Common myeloid progenitor, CD34-positive (primary cell): ENCODE results near the gene DNAJB9. TPM values are rescaled to one million over a fixed set of nuclear protein-coding genes. Genes with fewer than 3 reads are reported as not detected.
A peak's percentile ranks its signal among the peaks of the same experiment; 100 is the strongest.

ENCODE experiments used
- CTCF ChIA-PET: fragments of 350-600 bp; sonication (Branson Sonifier 250); formaldehyde crosslinking; loops from one replicate; lab custom pipeline; 2021; ENCODE audit warnings: antibody characterized with exemption; lab: Charles Lee
- POLR2A ChIA-PET: fragments of 350-600 bp; sonication (Branson Sonifier 250); formaldehyde crosslinking; loops from one replicate; lab custom pipeline; 2021; ENCODE audit warnings: antibody characterized with exemption; lab: Charles Lee
- DNase-seq, 3 donors: peaks; one replicate each; pipeline versions ENCODE4 v3.0.0 to v3.0.0-alpha.2; 2013
- H3K27ac ChIP-seq, 2 experiments: 1 replicate in 1 of 2; 2 replicates in 1 of 2; pipeline ENCODE4 v1.7.0; 2013; ENCODE audit warnings: inconsistent platforms in 2 of 2, low read length in 2 of 2, mild to moderate bottlenecking in 2 of 2, low read depth in 1 of 2, moderate library complexity in 1 of 2; ENCODE audit not compliant: severe bottlenecking in 2 of 2, insufficient read depth in 1 of 2, poor library complexity in 1 of 2
- H3K27me3 ChIP-seq, 5 experiments: replicated peaks in 2 of 5; 1 replicate in 3 of 5; 2 replicates in 2 of 5; pipeline versions ENCODE4 v1.6.1 to v1.7.0; 2013; ENCODE audit warnings: low read length in 4 of 5, mild to moderate bottlenecking in 2 of 5, moderate library complexity in 2 of 5, inconsistent platforms in 1 of 5; ENCODE audit not compliant: insufficient read depth in 5 of 5, control insufficient read depth in 4 of 5
- H3K36me3 ChIP-seq, 4 experiments: 1 replicate in 2 of 4; 2 replicates in 2 of 4; pipeline versions ENCODE4 v1.6.1 to v1.7.0; 2013; ENCODE audit warnings: low read length in 3 of 4, control low read depth in 1 of 4, mild to moderate bottlenecking in 1 of 4; ENCODE audit not compliant: control insufficient read depth in 4 of 4, insufficient read depth in 4 of 4
- H3K4me1 ChIP-seq, 4 experiments: 1 replicate in 3 of 4; 2 replicates in 1 of 4; pipeline versions ENCODE4 v1.6.1 to v1.7.1; 2013; ENCODE audit warnings: low read length in 3 of 4, mild to moderate bottlenecking in 3 of 4, control low read depth in 1 of 4, inconsistent platforms in 1 of 4, moderate library complexity in 1 of 4; ENCODE audit not compliant: control insufficient read depth in 4 of 4, insufficient read depth in 4 of 4; ENCODE audit errors: control extremely low read depth in 1 of 4
- H3K4me3 ChIP-seq, 7 experiments: 1 replicate in 4 of 7; 2 replicates in 3 of 7; pipeline versions ENCODE4 v1.5.1 to v1.7.0; 2013; ENCODE audit warnings: mild to moderate bottlenecking in 7 of 7, low read length in 6 of 7, moderate library complexity in 6 of 7, inconsistent platforms in 2 of 7, low read depth in 2 of 7, control low read depth in 1 of 7; ENCODE audit not compliant: insufficient read depth in 4 of 7, control insufficient read depth in 1 of 7; ENCODE audit errors: extremely low read depth in 1 of 7
- H3K9me3 ChIP-seq, 5 experiments: 1 replicate in 4 of 5; 2 replicates in 1 of 5; pipeline versions ENCODE4 v1.6.1 to v1.7.1; 2013; ENCODE audit warnings: low read length in 4 of 5, mild to moderate bottlenecking in 2 of 5, inconsistent platforms in 1 of 5, low read depth in 1 of 5, moderate library complexity in 1 of 5; ENCODE audit not compliant: control insufficient read depth in 4 of 5, insufficient read depth in 2 of 5; ENCODE audit errors: control extremely low read depth in 1 of 5
- WGBS: methylation state at CpG from one replicate; pipeline ENCODE4 v1.1.5; 2013; ENCODE audit not compliant: insufficient coverage; 5-methylcytosine and 5-hydroxymethylcytosine counted together
- polyA plus RNA-seq: library from polyadenylated mRNA; unstranded; fragments of 120-200 nt; gene quantifications from one replicate; pipeline ENCODE4 v1.2.1, GENCODE V29; 2013

DNAJB9 gene
- polyA plus RNA-seq: 29.7 TPM

DNA sequence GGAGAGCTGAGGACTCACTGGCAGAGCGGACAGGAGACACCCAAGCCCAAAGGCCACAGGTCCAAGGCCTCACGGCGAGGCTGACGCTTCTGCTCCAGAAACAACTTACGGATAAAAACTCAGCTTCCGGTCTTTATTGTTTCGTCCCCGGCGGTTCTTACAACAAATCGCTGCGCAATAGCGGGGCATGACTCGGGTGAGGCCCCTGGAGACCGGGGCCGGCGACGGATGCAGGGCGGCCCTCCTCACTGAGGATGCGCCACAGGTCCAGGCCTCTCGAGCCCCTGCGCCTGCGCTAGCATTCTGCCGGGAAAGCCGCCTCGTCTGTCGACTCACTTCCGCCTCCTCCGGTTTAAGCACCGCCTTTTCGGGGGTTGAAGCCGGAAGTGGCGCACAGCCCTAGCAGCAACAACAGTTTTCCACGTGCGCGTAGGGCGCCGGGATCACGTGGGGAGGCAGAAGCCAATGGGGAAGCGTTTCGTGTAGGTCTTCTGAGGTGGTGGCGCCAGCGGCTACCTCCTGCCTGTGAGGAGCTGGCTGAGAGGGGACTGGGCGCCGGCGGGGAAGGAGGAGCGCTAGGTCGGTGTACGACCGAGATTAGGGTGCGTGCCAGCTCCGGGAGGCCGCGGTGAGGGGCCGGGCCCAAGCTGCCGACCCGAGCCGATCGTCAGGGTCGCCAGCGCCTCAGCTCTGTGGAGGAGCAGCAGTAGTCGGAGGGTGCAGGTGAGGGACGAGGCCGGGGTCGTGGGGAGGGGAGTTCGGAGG, at the start of gene DNAJB9, which contains the start of gene THAP5:
Gene DNAJB9, plus strand, starts transcription at position 494 of the 765 bp plus-strand sequence. CDS start 1,853 bp downstream, outside the sequence.
Gene THAP5, minus strand, starts transcription at position 326 of the 765 bp plus-strand sequence. Its CDS starts 137 bp downstream, at position 189.
- ChIA-PET POLR2A (interaction anchor here (0.6 to 2.0 kb wide), 6 partner anchors 33 to 103 kb away, joined by 3 to 14 read pairs (median 4); partner anchors contain the start of gene PNPLA8), CTCF (interaction anchor here (0.9 to 1.5 kb wide), 3 partner anchors 43 to 73 kb away, joined by 3 to 4 read pairs (median 3); partner anchors contain the start of gene PNPLA8)
- Histone ChIP-seq H3K9me3 (peaks cover 0 to 2% (median 0%) of the 10 kb centered on the region in 5 experiments), H3K27ac (peak within 1 kb of the TSS; percentile 95 to 98), H3K27me3 (no peaks in the 10 kb centered on the region), H3K36me3 (peaks cover 1 to 25% (median 11%) of the 10 kb centered on the region in 4 experiments), H3K4me3 (peak within 1 kb of the TSS; percentile 72 to 89 (median 83)), H3K4me1 (peaks cover 13 to 33% (median 24%) of the 10 kb centered on the region in 4 experiments)
- WGBS: under 1% methylated on average over 65 of the region's 65 CpGs
- peak; percentile 100 for DNase-seq

DNA sequence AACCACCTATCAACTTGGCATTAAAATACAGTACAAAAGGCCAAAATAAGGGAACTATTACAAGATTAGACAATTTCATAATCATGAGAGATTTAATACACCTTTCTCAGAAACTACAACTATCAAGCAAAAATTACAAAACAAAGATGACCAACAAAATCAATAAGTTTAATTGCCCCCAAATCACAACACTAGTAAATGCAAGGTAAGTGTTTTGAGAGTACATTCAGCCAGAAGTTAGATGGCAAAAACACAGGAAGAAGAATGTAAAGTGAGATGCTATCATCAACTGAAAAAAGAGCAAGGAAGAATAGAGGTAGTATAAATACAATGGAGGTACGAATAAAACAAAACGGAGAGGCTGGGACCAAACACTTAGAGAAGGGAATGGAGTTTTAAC, 46.9 kb upstream of the DNAJB9 start:
- POLR2A ChIA-PET: no interaction called here
- Histone ChIP-seq H3K4me3 (no peak overlapping the region), H3K9me3 (peaks cover 0 to 3% (median 0%) of the 10 kb centered on the region in 5 experiments), H3K4me1 (peaks cover 5 to 23% (median 12%) of the 10 kb centered on the region in 4 experiments), H3K27me3 (no peaks in the 10 kb centered on the region), H3K36me3 (peaks cover 5 to 11% (median 8%) of the 10 kb centered on the region in 4 experiments), H3K27ac (no peak overlapping the region)
- DNase-seq: no peak
- WGBS: 100% methylated on average over 2 of the region's 2 CpGs
- CTCF ChIA-PET: interaction anchor here (0.9 to 1.7 kb wide), 2 partner anchors 10 to 54 kb away, joined by 3 to 6 read pairs; no protein-coding TSS in a partner anchor

DNA sequence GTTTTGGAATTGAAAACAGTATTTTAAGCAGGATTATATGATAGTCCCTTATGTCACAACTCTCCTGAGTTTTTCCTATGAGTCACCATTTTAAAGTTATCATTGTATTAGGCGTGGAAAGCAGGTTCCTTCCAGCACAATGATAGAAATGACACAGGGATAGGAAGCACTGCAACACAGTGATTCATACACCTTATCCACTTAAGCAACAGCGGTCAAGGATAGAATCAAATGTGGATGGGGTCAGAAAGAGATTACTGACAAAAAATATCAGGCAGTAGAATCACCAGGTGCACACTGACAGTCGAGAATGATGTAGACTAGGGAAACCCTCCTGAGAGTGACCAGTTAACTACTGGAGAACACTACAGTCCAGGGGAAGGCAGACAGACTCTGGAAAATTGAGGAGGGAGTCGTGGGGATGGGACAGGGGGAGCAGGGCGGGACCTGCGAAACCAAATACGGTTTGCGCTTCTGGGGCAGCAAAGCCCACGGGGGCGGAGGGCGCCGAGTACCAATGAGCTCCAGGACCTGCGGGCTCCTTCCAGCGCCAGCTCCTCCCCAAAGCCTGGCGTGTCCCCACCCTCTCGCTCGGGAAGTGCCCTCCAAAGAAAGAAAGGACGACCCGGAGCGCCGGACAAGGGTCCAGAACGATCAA, 44.2 kb upstream of the DNAJB9 start:
- Histone ChIP-seq H3K36me3 (peaks cover 0 to 2% (median 0%) of the 10 kb centered on the region in 4 experiments), H3K4me1 (peaks cover 5 to 23% (median 12%) of the 10 kb centered on the region in 4 experiments), H3K4me3 (peak overlapping the region; percentile 80 to 98 (median 92)), H3K9me3 (no peaks in the 10 kb centered on the region), H3K27me3 (no peaks in the 10 kb centered on the region), H3K27ac (peak overlapping the region; percentile 95 to 99)
- DNase-seq: peak; percentile 20 to 65 (median 56)
- WGBS: 0% methylated on average over 20 of the region's 22 CpGs
- ChIA-PET POLR2A (interaction anchor here (0.6 to 2.7 kb wide), 4 partner anchors 9 to 45 kb away, joined by 3 to 14 read pairs (median 4); partner anchors contain the start of genes DNAJB9 and THAP5), CTCF (interaction anchor here (0.8 to 1.1 kb wide), 3 partner anchors 15 to 71 kb away, joined by 3 to 4 read pairs (median 4); partner anchors contain the start of genes DNAJB9 and THAP5)

DNA sequence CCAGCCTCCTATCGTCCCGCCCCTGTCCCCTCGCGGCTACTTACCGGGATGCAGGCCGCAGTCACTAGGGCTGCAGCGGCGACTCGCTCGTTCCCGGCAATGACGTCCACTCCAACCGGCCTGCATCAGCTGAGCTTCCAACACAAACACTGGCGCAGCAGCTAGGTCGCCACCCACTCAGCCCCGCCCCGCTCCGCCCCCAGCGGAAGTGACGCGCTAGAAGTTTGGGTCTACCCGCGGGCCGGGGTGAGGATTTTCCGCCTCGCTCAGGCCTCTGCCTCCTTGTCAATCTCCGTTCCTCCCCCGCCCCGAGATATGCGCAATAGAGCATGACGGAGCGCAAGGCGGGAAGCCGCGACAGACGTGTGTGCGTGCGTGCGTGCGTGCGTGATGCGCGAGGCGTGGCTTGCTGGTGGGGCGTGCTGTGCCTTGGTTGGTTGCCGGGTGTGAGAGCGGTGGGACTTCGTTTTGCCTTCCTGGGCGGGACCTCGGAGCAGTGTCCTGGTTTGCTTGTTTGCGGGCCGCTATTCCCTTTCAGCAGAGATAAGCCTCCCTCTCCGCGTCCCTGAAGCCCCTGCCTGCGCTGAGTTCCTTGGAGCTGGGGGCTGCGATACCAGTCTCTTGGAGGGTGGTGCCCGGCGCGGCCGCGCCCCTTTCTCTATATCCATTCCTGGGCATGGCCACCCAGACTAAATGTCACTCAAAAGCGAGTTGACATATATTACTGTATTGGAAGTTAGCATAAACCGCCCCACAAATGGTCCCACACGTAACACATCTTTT, 43.5 kb upstream of the DNAJB9 start, which contains the start of gene PNPLA8:
Gene PNPLA8, minus strand, starts transcription at position 151 of the 783 bp plus-strand sequence. CDS start 10,644 bp downstream, outside the sequence.
- ChIA-PET POLR2A (interaction anchor here (0.7 to 2.7 kb wide), 4 partner anchors 9 to 44 kb away, joined by 3 to 14 read pairs (median 4); partner anchors contain the start of genes DNAJB9 and THAP5), CTCF (interaction anchor here (1.0 to 1.3 kb wide), 5 partner anchors 11 to 71 kb away, joined by 3 to 4 read pairs (median 3); partner anchors contain the start of genes DNAJB9 and THAP5)
- H3K9me3 ChIP-seq: no peaks in the 10 kb centered on the region
- DNase-seq: peak; percentile 100
- no peaks in the 10 kb centered on the region for H3K27me3 ChIP-seq
- H3K4me3 ChIP-seq: peak within 1 kb of the TSS; percentile 80 to 98 (median 92)
- H3K4me1 ChIP-seq: peaks cover 5 to 23% (median 12%) of the 10 kb centered on the region in 4 experiments
- H3K36me3 ChIP-seq: peaks cover 0 to 2% (median 0%) of the 10 kb centered on the region in 4 experiments
- 0% methylated on average over 61 of the region's 64 CpGs for WGBS
- peak within 1 kb of the TSS; percentile 95 to 99 for H3K27ac ChIP-seq

DNA sequence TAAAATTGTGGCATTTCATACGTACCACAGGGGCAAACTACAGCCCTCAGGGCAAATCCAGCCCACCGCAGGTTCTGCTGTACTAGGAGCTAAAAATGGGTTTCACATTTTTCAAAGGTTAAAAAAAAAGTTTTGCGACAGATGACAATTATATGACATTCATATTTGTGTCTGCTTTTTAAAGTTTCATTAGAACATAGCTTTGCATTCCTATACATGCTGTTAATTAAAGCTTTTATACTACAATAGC, 43.0 kb upstream of the DNAJB9 start:
- H3K4me1 ChIP-seq: peaks cover 5 to 23% (median 12%) of the 10 kb centered on the region in 4 experiments
- no peaks in the 10 kb centered on the region for H3K9me3 ChIP-seq
- H3K27ac ChIP-seq: peak overlapping the region; percentile 95 to 99
- CTCF ChIA-PET: interaction anchor here (0.9 to 1.3 kb wide), 4 partner anchors 10 to 43 kb away, joined by 3 read pairs; partner anchors contain the start of genes DNAJB9 and THAP5
- H3K4me3 ChIP-seq: peak overlapping the region; percentile 80 to 98 (median 92)
- POLR2A ChIA-PET: interaction anchor here (2.7 kb wide), 1 partner anchor 43 kb away, joined by 14 read pairs; the partner anchor contains the start of genes DNAJB9 and THAP5
- peaks cover 0 to 2% (median 0%) of the 10 kb centered on the region in 4 experiments for H3K36me3 ChIP-seq
- 0% methylated on average over 1 of the region's 3 CpGs for WGBS
- H3K27me3 ChIP-seq: no peaks in the 10 kb centered on the region
- DNase-seq: no peak

DNA sequence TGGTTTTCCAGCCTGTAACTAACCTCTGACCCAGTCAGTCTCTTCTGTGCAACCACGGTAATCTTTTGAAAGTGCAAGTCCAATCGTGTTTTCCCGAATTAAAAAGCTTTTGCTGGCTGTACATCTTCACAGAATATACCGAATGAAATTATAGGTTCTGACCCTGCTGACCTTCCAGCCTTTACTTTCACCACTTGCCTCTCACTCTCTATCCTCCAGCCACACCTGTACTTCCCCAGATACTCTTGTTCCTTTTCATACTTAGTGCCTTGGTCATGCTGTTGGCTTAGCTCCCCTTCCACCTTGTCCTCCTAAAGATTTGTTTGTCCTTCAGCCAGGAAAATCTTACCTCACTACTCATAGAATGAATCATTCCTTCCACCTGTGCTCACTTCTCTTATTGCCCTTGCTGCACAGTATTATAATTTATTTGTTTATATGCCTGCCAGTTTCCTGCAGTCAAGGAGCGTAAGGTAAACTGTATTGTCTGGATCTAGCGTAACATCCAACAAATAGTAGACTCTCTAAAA, 41.4 kb upstream of the DNAJB9 start:
- H3K36me3 ChIP-seq: no peaks in the 10 kb centered on the region
- no peak for DNase-seq
- ChIA-PET POLR2A (interaction anchor here (2.7 kb wide), 1 partner anchor 42 kb away, joined by 14 read pairs; the partner anchor contains the start of genes DNAJB9 and THAP5), CTCF (no interaction called here)
- no peaks in the 10 kb centered on the region for H3K9me3 ChIP-seq
- H3K27me3 ChIP-seq: no peaks in the 10 kb centered on the region
- H3K27ac ChIP-seq: no peak overlapping the region
- WGBS: 100% methylated on average over 4 of the region's 6 CpGs
- no peak overlapping the region for H3K4me3 ChIP-seq
- peaks cover 5 to 23% (median 12%) of the 10 kb centered on the region in 4 experiments for H3K4me1 ChIP-seq
